Right atrium auricular region (tissue), 2 donors: ENCODE measurements around the gene ADGRV1. TPM values are rescaled to one million over a fixed set of nuclear protein-coding genes. Genes with fewer than 3 reads are reported as not detected.

Experiments
- DNase-seq: peaks from one replicate; pipeline ENCODE4 v3.0.0-alpha.2; 2019; ENCODE audit warnings: low spot score
- H3K27ac ChIP-seq, 2 donors: fragments of 200-600 bp; sonication (generic); 1 replicate in 1 of 2; 2 replicates in 1 of 2; pipeline ENCODE4 v1.5.1; 2016 to 2019
- H3K27me3 ChIP-seq, 2 donors: fragments of 200-600 bp; sonication (generic); one replicate each; pipeline versions ENCODE4 v1.5.1 to v1.6.0; 2017 to 2019
- H3K36me3 ChIP-seq: fragments of 200-600 bp; sonication (generic); one replicate; pipeline ENCODE4 v1.5.1; 2016
- H3K4me1 ChIP-seq, 2 donors: fragments of 200-600 bp; sonication (generic); one replicate each; pipeline versions ENCODE4 v1.5.1 to v1.6.0; 2017 to 2019
- H3K4me3 ChIP-seq, 2 donors: fragments of 200-600 bp; sonication (generic); 1 replicate in 1 of 2; 2 replicates in 1 of 2; pipeline ENCODE4 v1.5.1; 2017 to 2019; ENCODE audit warnings: mild to moderate bottlenecking in 1 of 2, moderate library complexity in 1 of 2
- H3K9me3 ChIP-seq, 2 donors: fragments of 200-600 bp; sonication (generic); one replicate each; pipeline ENCODE4 v1.5.1; 2019
- CTCF ChIP-seq, 2 donors: fragments of 200-600 bp; sonication (generic); IDR thresholded peaks; one replicate each; pipeline ENCODE4 v1.5.1; 2019; ENCODE audit warnings: antibody characterized with exemption in 2 of 2
- total RNA-seq, 2 donors: library from RNA; depleted of rRNA; stranded (reverse); fragments of >200 nt; gene quantifications; one replicate each; pipeline ENCODE4 v1.1.0, GENCODE V29; 2016

ADGRV1 gene
- total RNA-seq, 2 donors from 2014 or later, result 1.4 to 1.8 TPM

GRCh38 chr5:91016322-91016721 is 457.7 kb downstream of the ADGRV1 start:
- Histone ChIP-seq H3K4me1 (no peaks in the 10 kb centered on the region), H3K36me3 (no peaks in the 10 kb centered on the region), H3K9me3 (no peaks in the 10 kb centered on the region), H3K4me3 (no peak overlapping the region), H3K27ac (no peak overlapping the region), H3K27me3 (no peaks in the 10 kb centered on the region)
- no peak for DNase-seq
- TF ChIP-seq CTCF (IDR thresholded peaks at IDR 0.05), result no peak

- no peaks in the 10 kb centered on the region for H3K9me3 ChIP-seq
- H3K4me3 ChIP-seq, result no peak overlapping the region
- H3K4me1 ChIP-seq, result no peaks in the 10 kb centered on the region
- TF ChIP-seq CTCF (IDR thresholded peaks at IDR 0.05), result no peak
- H3K36me3 ChIP-seq, result no peaks in the 10 kb centered on the region
- DNase-seq, result no peak
- H3K27me3 ChIP-seq, result no peaks in the 10 kb centered on the region
- H3K27ac ChIP-seq, result no peak overlapping the region
Measured at GRCh38 chr5:91016954-91017700, 458.5 kb downstream of the ADGRV1 start.

- no peak for TF ChIP-seq CTCF (IDR thresholded peaks at IDR 0.05)
- Histone ChIP-seq H3K36me3 (no peaks in the 10 kb centered on the region), H3K27me3 (no peaks in the 10 kb centered on the region), H3K4me3 (no peak overlapping the region), H3K27ac (no peak overlapping the region), H3K4me1 (no peaks in the 10 kb centered on the region), H3K9me3 (no peaks in the 10 kb centered on the region)
- DNase-seq, result no peak
Measured at GRCh38 chr5:91018200-91018599, 459.6 kb downstream of the ADGRV1 start.

GRCh38 chr5:91018712-91019371 is 460.2 kb downstream of the ADGRV1 start:
- Histone ChIP-seq H3K27me3 (no peaks in the 10 kb centered on the region), H3K4me1 (no peaks in the 10 kb centered on the region), H3K36me3 (no peaks in the 10 kb centered on the region), H3K4me3 (no peak overlapping the region), H3K9me3 (no peaks in the 10 kb centered on the region), H3K27ac (no peak overlapping the region)
- DNase-seq, result no peak
- TF ChIP-seq CTCF (IDR thresholded peaks at IDR 0.05), result no peak

- Histone ChIP-seq H3K4me3 (no peak overlapping the region), H3K36me3 (no peaks in the 10 kb centered on the region), H3K4me1 (no peaks in the 10 kb centered on the region), H3K27ac (no peak overlapping the region), H3K27me3 (no peaks in the 10 kb centered on the region), H3K9me3 (no peaks in the 10 kb centered on the region)
- TF ChIP-seq CTCF (IDR thresholded peaks at IDR 0.05), result no peak
- no peak for DNase-seq
Measured at GRCh38 chr5:91020065-91020800, 461.6 kb downstream of the ADGRV1 start.
